ENCODE measurements around the gene PDILT.
"Not testable (repeated sequence)": the region's sequence is repeated elsewhere in the genome, so short reads cannot be mapped to it uniquely, and the experiment has no call there.

PDILT gene

DNA sequence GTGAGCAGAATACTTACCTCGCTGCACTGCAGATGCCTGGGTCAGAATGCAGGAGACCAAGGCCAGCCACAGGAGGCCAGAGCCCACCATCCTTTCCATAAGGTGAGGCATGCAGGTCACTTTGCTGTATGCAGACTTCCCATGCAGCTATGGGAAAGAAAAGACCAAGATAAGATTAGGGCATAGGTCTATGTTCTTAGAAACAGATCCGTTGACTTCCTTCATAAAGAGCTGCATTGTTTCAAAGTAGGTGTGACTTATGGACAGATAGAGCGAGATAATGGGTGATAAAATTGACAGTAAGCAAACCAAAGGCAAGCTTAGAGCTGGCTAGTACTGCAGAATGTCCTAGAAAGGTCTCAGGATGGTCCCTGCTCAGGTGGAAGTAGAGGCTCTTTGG lies 78.2 kb downstream of the PDILT start:
- no peaks in the 10 kb centered on the region for H3K9me3 ChIP-seq (ENCODE audit: control insufficient read depth, low read length)
- WGBS, 2 experiments: 92 to 94% methylated on average over 3 of the region's 3 CpGs
- no peaks in the 10 kb centered on the region for H3K4me1 ChIP-seq (ENCODE audit: control insufficient read depth, insufficient read depth, low read length)
- no peaks in the 10 kb centered on the region for H3K36me3 ChIP-seq (ENCODE audit: control insufficient read depth, insufficient read depth, low read length)
- H3K27me3 ChIP-seq (ENCODE audit: control insufficient read depth, insufficient read depth, low read length, poor library complexity, severe bottlenecking): no peaks in the 10 kb centered on the region
- no peak overlapping the region for H3K4me3 ChIP-seq (ENCODE audit: insufficient read depth, low read depth, low read length)
- H3K27ac ChIP-seq (ENCODE audit: insufficient read depth, low read depth, low read length, poor library complexity, severe bottlenecking): no peak overlapping the region

DNA sequence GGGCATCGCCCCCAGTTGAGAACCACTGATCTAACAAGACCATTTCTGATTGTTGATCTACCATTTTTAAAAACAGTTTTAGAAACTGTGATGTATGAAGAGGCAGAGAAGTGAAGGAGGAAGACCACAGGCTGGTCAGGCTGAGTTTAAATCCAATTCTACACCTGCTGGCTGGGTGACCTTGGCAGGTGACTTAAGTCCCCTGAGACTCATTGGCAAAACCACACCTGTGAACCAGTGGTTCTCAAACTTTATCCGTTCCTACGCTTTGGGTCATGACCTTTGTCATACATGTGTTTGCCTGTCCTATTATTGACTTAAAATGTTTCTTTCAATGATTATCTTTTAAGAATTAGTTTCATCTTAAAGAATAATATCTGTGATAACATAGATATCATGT lies 79.5 kb downstream of the PDILT start:
- no peaks in the 10 kb centered on the region for H3K36me3 ChIP-seq (ENCODE audit: control insufficient read depth, insufficient read depth, low read length)
- 73 to 82% methylated on average over 3 of the region's 3 CpGs for WGBS, 2 experiments
- no peaks in the 10 kb centered on the region for H3K4me1 ChIP-seq (ENCODE audit: control insufficient read depth, insufficient read depth, low read length)
- no peak overlapping the region for H3K27ac ChIP-seq (ENCODE audit: insufficient read depth, low read depth, low read length, poor library complexity, severe bottlenecking)
- no peak overlapping the region for H3K4me3 ChIP-seq (ENCODE audit: insufficient read depth, low read depth, low read length)
- no peaks in the 10 kb centered on the region for H3K27me3 ChIP-seq (ENCODE audit: control insufficient read depth, insufficient read depth, low read length, poor library complexity, severe bottlenecking)
- H3K9me3 ChIP-seq (ENCODE audit: control insufficient read depth, low read length): no peaks in the 10 kb centered on the region

DNA sequence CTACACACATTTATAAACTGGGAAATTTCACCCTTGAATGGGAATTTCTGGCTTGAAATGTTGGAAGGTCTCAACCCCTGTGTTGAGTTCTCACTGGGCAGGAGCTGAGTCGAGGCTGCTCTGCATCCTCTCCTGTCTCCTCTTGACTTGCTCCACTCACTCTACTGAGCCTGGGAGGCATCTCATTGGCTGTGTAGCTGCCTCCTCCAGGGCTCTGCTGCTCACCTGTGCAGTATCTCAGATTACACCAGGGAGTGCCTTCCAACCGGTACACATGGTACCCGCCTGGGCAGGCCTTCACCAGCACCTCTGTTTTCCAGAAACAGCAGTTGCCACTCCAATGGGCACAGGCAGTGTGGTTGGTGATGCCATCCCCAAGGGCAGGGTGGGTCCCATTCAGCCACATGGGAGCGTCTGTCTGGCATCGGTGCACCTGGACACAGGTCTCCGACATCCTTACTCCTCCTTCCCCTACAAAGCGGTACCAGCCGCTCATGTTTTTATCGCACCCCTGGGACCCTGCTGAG lies 80.9 kb downstream of the PDILT start:
- 86 to 87% methylated on average over 9 of the region's 9 CpGs for WGBS, 2 experiments
- H3K27ac ChIP-seq (ENCODE audit: insufficient read depth, low read depth, low read length, poor library complexity, severe bottlenecking): no peak overlapping the region

DNA sequence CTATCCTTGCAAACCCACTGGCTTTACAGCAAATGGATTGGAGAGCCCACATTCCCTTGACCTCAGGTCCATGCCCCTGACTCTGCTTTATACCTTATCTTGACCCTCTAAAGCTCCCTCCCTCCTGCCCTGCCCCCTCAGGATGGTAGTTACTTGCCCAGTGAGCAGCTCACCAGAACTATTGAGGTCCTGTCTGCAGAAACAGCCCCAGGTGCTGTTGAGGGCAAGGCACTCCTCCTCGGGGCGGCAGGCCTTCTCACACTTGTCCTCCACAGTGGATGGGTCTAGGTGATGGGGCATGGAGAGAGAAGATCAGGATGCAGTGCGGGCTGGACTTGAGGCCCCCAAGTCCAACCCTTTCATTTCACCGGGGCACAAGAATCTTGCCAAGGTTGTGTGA lies 81.8 kb downstream of the PDILT start:
- H3K9me3 ChIP-seq (ENCODE audit: control insufficient read depth, low read length): no peaks in the 10 kb centered on the region
- H3K4me1 ChIP-seq (ENCODE audit: control insufficient read depth, insufficient read depth, low read length): no peaks in the 10 kb centered on the region
- H3K27ac ChIP-seq (ENCODE audit: insufficient read depth, low read depth, low read length, poor library complexity, severe bottlenecking): no peak overlapping the region
- WGBS, 2 experiments: 90 to 96% methylated on average over 4 of the region's 4 CpGs
- no peak overlapping the region for H3K4me3 ChIP-seq (ENCODE audit: insufficient read depth, low read depth, low read length)
- no peaks in the 10 kb centered on the region for H3K36me3 ChIP-seq (ENCODE audit: control insufficient read depth, insufficient read depth, low read length)
- no peaks in the 10 kb centered on the region for H3K27me3 ChIP-seq (ENCODE audit: control insufficient read depth, insufficient read depth, low read length, poor library complexity, severe bottlenecking)

More for the DNA sequence above, 80.9 kb downstream of the PDILT start:
- Histone ChIP-seq H3K4me3 (ENCODE audit: insufficient read depth, low read depth, low read length) (no peak overlapping the region), H3K27me3 (ENCODE audit: control insufficient read depth, insufficient read depth, low read length, poor library complexity, severe bottlenecking) (no peaks in the 10 kb centered on the region), H3K9me3 (ENCODE audit: control insufficient read depth, low read length) (no peaks in the 10 kb centered on the region), H3K4me1 (ENCODE audit: control insufficient read depth, insufficient read depth, low read length) (no peaks in the 10 kb centered on the region), H3K36me3 (ENCODE audit: control insufficient read depth, insufficient read depth, low read length) (no peaks in the 10 kb centered on the region)

DNA sequence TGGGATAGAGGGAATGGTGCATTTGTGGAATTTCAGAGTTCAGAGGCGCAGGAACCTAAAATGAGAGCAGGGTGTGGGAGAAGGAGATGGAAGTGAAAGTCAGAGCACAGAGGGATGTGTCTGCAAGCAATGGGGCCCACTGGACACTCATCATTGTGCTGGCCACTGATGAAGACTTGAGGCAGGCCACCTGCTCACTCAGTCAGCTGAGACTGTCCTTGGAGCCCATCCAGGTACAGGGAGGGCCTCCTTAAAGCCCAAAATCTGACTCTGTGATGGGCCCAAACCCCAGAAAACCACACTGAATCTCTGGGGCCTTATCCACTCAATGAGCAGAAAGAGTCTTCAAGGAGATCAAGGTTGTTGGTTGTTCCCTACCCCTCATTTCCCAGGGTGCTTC lies 82.9 kb downstream of the PDILT start:
- no peaks in the 10 kb centered on the region for H3K9me3 ChIP-seq (ENCODE audit: control insufficient read depth, low read length)
- WGBS, 2 experiments: 93 to 96% methylated on average over 1 of the region's 1 CpG
- no peak overlapping the region for H3K27ac ChIP-seq (ENCODE audit: insufficient read depth, low read depth, low read length, poor library complexity, severe bottlenecking)
- H3K36me3 ChIP-seq (ENCODE audit: control insufficient read depth, insufficient read depth, low read length): no peaks in the 10 kb centered on the region
- H3K27me3 ChIP-seq (ENCODE audit: control insufficient read depth, insufficient read depth, low read length, poor library complexity, severe bottlenecking): no peaks in the 10 kb centered on the region
- no peaks in the 10 kb centered on the region for H3K4me1 ChIP-seq (ENCODE audit: control insufficient read depth, insufficient read depth, low read length)
- H3K4me3 ChIP-seq (ENCODE audit: insufficient read depth, low read depth, low read length): no peak overlapping the region

DNA sequence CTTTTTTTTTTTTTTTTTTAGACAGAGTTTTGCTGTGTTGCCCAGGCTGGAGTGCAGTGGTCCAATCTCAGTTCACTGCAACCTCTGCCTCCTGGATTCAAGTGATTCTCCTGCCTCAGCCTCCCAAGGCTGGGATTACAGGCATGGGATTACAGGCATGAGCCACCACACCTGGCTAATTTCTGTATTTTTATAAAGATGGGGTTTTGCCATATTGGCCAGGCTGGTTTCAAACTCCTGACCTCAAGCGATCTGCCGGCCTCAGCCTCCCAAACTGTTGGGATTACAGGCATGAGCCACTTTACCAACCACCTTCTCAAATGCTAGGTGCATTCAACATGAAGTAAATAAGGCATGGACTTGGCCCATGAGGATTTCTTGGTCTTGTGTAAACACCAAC lies 83.5 kb downstream of the PDILT start:
- not testable (repeated sequence) for H3K4me3 ChIP-seq (ENCODE audit: insufficient read depth, low read depth, low read length); H3K27me3 ChIP-seq (ENCODE audit: control insufficient read depth, insufficient read depth, low read length, poor library complexity, severe bottlenecking); H3K4me1 ChIP-seq (ENCODE audit: control insufficient read depth, insufficient read depth, low read length); H3K27ac ChIP-seq (ENCODE audit: insufficient read depth, low read depth, low read length, poor library complexity, severe bottlenecking); H3K9me3 ChIP-seq (ENCODE audit: control insufficient read depth, low read length); H3K36me3 ChIP-seq (ENCODE audit: control insufficient read depth, insufficient read depth, low read length)
- WGBS, 2 experiments: 86 to 89% methylated on average over 2 of the region's 2 CpGs

DNA sequence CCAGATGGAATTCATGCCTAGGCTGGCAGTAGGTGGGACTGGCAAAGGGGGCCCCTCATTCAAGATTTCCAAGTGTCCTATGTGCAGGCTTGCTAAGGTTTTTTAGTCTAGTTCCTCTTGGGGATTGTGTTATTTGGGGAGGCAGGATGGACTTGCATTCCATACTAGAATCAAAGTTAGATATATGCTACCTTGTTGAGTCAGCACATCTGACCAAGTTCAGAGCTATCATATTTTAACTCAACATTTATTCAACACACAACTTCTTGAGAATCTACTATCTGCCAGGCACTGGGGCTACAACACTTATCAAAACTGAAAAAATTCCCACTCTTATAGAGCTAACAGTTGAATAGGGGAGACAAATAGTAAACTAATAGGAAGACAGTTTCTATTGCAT lies 83.9 kb downstream of the PDILT start:
- Histone ChIP-seq H3K27me3 (ENCODE audit: control insufficient read depth, insufficient read depth, low read length, poor library complexity, severe bottlenecking) (no peaks in the 10 kb centered on the region), H3K27ac (ENCODE audit: insufficient read depth, low read depth, low read length, poor library complexity, severe bottlenecking) (no peak overlapping the region), H3K36me3 (ENCODE audit: control insufficient read depth, insufficient read depth, low read length) (no peaks in the 10 kb centered on the region), H3K4me1 (ENCODE audit: control insufficient read depth, insufficient read depth, low read length) (no peaks in the 10 kb centered on the region), H3K4me3 (ENCODE audit: insufficient read depth, low read depth, low read length) (no peak overlapping the region), H3K9me3 (ENCODE audit: control insufficient read depth, low read length) (no peaks in the 10 kb centered on the region)

DNA sequence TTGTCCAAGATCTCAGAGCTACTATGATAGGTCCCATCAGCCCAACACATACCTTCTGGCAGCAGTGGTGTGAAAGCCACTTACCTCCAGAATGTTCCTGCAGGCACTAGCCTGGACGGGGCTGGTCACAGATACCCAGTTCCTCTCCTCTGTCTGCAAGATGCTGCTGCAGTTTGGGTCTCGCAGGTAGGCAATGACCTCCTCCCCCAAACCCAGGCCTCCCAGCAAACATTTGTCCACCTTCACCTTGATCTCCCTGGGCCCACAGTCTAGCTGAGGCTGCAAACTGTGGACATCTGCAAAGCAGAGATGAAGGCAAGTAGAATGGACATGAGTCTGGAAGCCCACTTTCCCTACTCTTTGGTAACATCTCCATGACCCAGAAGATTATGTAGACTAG lies 84.4 kb downstream of the PDILT start:
- Histone ChIP-seq H3K27ac (ENCODE audit: insufficient read depth, low read depth, low read length, poor library complexity, severe bottlenecking) (no peak overlapping the region), H3K36me3 (ENCODE audit: control insufficient read depth, insufficient read depth, low read length) (no peaks in the 10 kb centered on the region), H3K4me3 (ENCODE audit: insufficient read depth, low read depth, low read length) (no peak overlapping the region), H3K27me3 (ENCODE audit: control insufficient read depth, insufficient read depth, low read length, poor library complexity, severe bottlenecking) (no peaks in the 10 kb centered on the region), H3K9me3 (ENCODE audit: control insufficient read depth, low read length) (no peaks in the 10 kb centered on the region), H3K4me1 (ENCODE audit: control insufficient read depth, insufficient read depth, low read length) (no peaks in the 10 kb centered on the region)
- 95 to 97% methylated on average over 2 of the region's 2 CpGs for WGBS, 2 experiments

DNA sequence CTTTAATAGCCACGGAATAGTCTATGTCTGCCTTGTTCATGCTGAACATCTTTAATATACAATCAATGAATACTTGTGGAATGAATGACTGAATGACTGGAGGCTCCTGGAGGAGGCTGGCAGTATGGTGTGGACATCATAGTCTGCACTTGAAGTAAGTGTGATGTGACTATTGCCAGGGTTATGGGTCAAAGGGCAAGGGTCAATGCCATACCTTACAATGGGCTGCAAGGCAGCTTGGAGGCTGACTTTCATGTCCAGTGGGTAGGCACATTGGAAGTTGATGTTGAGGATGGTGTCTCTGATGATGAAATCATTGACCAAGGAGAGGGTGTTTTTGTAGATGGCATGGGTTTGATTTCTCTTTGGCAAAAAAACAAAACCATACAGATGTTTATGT lies 85.1 kb downstream of the PDILT start:
- H3K27ac ChIP-seq (ENCODE audit: insufficient read depth, low read depth, low read length, poor library complexity, severe bottlenecking): no peak overlapping the region
- no peak overlapping the region for H3K4me3 ChIP-seq (ENCODE audit: insufficient read depth, low read depth, low read length)
- H3K4me1 ChIP-seq (ENCODE audit: control insufficient read depth, insufficient read depth, low read length): no peaks in the 10 kb centered on the region
- H3K9me3 ChIP-seq (ENCODE audit: control insufficient read depth, low read length): no peaks in the 10 kb centered on the region
- no peaks in the 10 kb centered on the region for H3K36me3 ChIP-seq (ENCODE audit: control insufficient read depth, insufficient read depth, low read length)
- WGBS, 2 experiments: 100% methylated on average over 1 of the region's 1 CpG; no CpG with 5 or more reads in 1 of the 2 experiments
- no peaks in the 10 kb centered on the region for H3K27me3 ChIP-seq (ENCODE audit: control insufficient read depth, insufficient read depth, low read length, poor library complexity, severe bottlenecking)

DNA sequence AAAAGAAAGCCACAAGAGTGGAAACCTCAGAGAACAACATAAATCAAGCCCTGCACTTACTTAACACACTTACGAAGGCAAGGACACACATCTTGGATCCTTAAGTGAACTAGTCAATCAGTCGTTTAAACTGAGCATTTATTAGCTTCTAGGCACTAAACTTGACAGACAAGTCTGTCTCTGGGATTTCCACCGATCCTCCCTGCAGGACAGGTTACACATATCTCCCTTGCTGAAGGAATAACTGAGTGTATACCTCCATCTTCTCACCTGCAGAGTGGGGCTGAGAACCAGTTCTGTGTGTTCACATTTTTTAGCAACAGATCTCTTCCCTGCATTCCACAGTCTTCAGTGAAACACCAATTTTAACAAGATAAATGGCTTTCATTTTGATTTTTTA lies 86.1 kb downstream of the PDILT start:
- Histone ChIP-seq H3K27me3 (ENCODE audit: control insufficient read depth, insufficient read depth, low read length, poor library complexity, severe bottlenecking) (no peaks in the 10 kb centered on the region), H3K36me3 (ENCODE audit: control insufficient read depth, insufficient read depth, low read length) (no peaks in the 10 kb centered on the region), H3K4me1 (ENCODE audit: control insufficient read depth, insufficient read depth, low read length) (no peaks in the 10 kb centered on the region), H3K9me3 (ENCODE audit: control insufficient read depth, low read length) (no peaks in the 10 kb centered on the region), H3K4me3 (ENCODE audit: insufficient read depth, low read depth, low read length) (no peak overlapping the region), H3K27ac (ENCODE audit: insufficient read depth, low read depth, low read length, poor library complexity, severe bottlenecking) (no peak overlapping the region)
- 89% methylated on average over 3 of the region's 3 CpGs for WGBS, 2 experiments

DNA sequence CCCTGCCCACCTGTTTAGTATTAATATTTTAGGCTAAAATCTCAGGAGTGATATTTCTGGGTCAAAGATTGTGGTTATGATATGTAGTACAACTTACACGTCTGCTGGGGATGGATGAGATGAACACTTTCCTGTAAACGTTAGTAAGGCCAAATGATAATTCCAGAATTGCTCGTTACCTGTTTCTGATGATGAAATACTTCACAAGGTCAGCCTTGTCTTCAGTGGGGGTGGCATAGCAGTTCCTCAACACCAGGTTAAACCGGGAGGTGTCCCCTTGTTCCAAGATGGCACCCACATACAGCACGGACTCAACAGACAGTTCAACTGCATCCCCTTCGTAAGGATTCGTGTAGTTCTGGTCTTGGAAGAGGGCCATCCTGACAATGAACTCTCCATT lies 86.5 kb downstream of the PDILT start:
- no peaks in the 10 kb centered on the region for H3K27me3 ChIP-seq (ENCODE audit: control insufficient read depth, insufficient read depth, low read length, poor library complexity, severe bottlenecking)
- no peaks in the 10 kb centered on the region for H3K4me1 ChIP-seq (ENCODE audit: control insufficient read depth, insufficient read depth, low read length)
- no peaks in the 10 kb centered on the region for H3K36me3 ChIP-seq (ENCODE audit: control insufficient read depth, insufficient read depth, low read length)
- no peak overlapping the region for H3K27ac ChIP-seq (ENCODE audit: insufficient read depth, low read depth, low read length, poor library complexity, severe bottlenecking)
- no peaks in the 10 kb centered on the region for H3K9me3 ChIP-seq (ENCODE audit: control insufficient read depth, low read length)
- 92 to 94% methylated on average over 7 of the region's 7 CpGs for whole genome bisulfite sequencing, 2 experiments
- H3K4me3 ChIP-seq (ENCODE audit: insufficient read depth, low read depth, low read length): no peak overlapping the region

All from ectodermal cell (in vitro differentiated cells).